ENCODE data around the gene TRIM44.

DNA sequence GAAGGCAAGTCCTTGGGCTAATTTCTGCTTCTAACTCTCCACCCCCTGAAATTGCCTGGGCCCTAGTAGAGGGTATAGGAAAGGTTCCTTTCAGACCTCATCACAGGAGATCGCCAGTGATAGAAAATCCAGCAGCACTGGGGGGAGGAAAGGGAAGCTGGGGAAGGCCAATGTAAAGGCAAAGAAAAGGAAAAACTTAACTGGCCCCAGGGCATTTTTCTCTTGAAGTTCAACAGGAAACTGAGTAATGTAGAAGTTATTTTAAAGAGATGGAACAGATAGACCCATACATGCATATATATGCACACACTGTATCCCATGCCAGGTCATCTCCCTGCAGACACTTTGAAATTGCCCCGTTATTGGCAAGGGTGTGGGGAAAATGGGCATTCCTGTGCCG lies 134.0 kb downstream of the TRIM44 start:
- TF ChIP-seq, protein P1, sequence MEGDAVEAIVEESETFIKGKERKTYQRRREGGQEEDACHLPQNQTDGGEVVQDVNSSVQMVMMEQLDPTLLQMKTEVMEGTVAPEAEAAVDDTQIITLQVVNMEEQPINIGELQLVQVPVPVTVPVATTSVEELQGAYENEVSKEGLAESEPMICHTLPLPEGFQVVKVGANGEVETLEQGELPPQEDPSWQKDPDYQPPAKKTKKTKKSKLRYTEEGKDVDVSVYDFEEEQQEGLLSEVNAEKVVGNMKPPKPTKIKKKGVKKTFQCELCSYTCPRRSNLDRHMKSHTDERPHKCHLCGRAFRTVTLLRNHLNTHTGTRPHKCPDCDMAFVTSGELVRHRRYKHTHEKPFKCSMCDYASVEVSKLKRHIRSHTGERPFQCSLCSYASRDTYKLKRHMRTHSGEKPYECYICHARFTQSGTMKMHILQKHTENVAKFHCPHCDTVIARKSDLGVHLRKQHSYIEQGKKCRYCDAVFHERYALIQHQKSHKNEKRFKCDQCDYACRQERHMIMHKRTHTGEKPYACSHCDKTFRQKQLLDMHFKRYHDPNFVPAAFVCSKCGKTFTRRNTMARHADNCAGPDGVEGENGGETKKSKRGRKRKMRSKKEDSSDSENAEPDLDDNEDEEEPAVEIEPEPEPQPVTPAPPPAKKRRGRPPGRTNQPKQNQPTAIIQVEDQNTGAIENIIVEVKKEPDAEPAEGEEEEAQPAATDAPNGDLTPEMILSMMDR (IDR thresholded peaks at IDR 0.05), result no peak
- TF ChIP-seq POLR2A (IDR thresholded peaks at IDR 0.05), result no peak
